NCI-H69 (cell line): ENCODE measurements around the gene SCGB3A2.

Experiments used
- DNase-seq: peaks from one replicate; lab custom pipeline; 2025; lab: John Stamatoyannopoulos, UW

SCGB3A2 gene, protein sequence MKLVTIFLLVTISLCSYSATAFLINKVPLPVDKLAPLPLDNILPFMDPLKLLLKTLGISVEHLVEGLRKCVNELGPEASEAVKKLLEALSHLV

GRCh38 chr5:147878066-147878759, at the start of gene SCGB3A2:
SCGB3A2 (plus strand) TSS chr5:147878711; CDS start chr5:147878804, 93 bp downstream.
- no peak for DNase-seq

DNA sequence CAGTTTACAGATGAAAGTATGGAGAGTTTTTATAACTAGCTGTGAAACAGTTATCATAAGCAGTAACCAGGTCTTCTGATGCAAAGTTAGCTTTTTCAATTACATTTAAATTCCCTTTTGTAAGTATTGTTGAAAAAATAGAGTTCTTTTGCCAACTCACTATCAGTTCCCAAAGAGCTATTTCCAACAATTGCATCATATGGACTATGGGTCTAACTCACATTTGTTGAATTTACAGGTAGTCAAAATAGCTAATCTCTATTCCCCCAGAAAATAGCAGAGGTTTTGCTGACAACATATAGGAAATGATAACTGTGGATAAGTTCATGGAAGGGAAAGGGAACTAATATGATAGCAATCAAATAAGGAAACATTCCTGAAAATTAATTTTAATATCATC, 48.5 kb upstream of the SCGB3A2 start:
- peak; percentile 24 for DNase-seq

DNA sequence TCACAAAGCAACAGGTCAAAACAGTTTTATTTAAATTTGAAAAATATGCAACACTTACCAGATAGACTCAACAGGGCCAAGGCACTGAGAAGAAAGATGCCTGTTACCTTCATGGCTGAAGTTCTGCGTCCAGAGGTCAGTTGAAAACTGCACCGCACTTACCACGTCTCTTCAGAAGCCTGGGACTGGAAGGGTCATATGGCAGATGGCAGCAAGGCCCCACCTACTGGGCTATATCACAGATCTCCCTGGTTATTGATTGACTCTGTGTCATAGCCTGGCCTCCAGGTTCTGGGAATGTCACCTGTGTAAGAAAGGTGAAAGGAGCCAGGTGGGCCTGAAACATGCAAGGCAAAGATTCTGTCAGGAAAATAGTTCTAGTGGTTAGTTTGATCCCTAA, 47.0 kb upstream of the SCGB3A2 start, which contains the start of gene SPINK1:
Gene SPINK1, minus strand, starts transcription at position 207 of the 400 bp plus-strand sequence. Its CDS starts 94 bp downstream, at position 113.
- no peak for DNase-seq

GRCh38 chr5:147832541-147832940, 46.0 kb upstream of the SCGB3A2 start:
- no peak for DNase-seq

DNA sequence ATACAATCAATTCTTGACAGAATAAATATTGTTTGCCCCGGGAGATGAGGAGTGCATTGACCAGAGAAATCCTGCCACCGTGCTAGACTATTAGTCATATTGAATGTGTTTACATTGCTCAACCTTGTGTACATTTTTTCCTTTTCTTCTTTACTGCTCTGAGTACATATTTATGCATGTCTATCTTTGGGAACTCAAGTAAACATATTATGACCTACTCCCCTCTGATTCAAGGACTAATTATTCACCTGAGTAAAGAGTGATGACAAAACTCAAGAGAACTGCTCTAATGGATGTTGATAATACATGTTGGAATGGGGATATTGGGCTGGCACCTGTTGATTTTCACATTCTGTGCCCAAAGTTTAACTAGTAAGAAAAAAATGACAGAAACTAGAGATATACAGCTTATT, 43.1 kb upstream of the SCGB3A2 start:
- DNase-seq, result peak; percentile 91

DNA sequence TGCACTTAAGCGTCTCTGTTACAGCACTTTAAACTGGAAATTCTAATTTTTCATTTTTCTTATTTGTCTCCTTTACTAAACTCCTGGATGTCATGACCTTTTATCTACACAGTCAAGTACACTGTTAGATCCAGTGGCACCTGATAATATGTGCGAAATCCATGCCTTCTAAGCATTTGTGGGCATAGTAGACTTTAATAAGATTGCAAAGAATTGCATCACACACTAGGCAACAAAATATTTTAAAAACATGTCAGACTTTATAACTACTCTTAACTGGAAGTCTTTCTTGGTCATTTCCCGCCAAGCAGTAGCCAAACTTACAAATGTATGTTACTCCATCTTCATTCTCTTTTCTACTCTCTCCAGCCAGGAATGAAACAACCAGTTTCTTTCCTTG, 42.1 kb upstream of the SCGB3A2 start:
- DNase-seq, result no peak

DNA sequence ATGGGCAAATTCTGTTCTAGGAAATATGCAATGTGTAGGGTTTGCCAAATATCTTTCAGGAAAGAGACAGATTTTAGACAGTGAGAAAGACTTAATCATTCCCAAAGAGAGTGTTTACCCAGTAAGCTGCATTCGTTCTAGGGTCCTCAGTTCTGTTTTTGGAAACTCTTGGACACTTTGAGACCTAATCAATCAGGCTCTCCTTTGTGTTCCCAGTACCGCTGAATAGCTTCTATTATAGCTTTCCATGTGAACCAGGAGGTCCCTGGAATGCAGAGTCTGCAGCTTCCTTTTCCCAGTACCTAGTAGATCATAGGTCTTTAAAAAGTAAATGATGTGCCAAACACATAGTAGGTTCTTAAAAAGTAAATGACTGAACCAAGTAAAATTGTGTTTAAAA, 35.6 kb upstream of the SCGB3A2 start:
- DNase-seq, result no peak

- no peak for DNase-seq
Measured at GRCh38 chr5:147844846-147845245, 33.7 kb upstream of the SCGB3A2 start.

DNA sequence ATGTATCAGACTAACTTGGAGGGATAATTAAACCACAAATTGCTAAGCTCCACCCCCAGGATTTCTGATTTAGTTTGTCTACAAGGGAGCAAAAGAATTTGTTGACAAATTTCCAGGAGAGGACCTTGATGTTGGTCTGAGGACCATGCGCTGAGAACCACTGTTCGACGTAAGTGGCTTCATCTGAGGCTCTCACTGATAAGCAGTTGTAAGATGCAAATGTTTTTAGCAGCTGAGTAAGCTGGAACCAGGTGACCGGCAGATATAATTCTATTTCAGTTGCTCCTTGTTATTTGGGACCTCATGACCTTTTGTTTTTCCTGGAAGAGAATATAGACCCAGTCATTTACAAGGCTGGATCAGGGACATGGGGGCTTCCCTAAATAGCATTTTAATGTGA, 32.9 kb upstream of the SCGB3A2 start:
- no peak for DNase-seq

DNA sequence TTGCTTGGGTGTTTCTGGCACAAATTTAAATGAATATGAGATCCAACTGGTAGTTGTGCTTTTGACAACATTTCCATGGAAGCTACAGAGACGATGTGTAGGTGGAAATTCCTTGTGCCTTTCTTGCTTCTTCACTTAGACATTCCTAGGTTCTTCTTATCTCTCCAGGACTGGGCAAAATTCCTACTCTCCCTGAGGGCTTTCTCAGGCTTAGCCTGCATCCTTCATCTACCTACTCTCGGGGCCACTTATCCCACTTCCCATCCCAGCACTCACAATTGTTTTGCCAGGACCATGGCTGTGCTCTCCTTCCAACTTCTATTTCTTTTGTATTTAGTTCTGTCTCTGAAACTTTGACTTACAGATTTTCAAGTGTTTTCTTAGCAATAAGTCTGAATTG, 29.3 kb upstream of the SCGB3A2 start:
- no peak for DNase-seq

- no peak for DNase-seq
Measured at GRCh38 chr5:147851578-147851977, 26.9 kb upstream of the SCGB3A2 start.

GRCh38 chr5:147852365-147852764, 26.1 kb upstream of the SCGB3A2 start:
- no peak for DNase-seq

DNA sequence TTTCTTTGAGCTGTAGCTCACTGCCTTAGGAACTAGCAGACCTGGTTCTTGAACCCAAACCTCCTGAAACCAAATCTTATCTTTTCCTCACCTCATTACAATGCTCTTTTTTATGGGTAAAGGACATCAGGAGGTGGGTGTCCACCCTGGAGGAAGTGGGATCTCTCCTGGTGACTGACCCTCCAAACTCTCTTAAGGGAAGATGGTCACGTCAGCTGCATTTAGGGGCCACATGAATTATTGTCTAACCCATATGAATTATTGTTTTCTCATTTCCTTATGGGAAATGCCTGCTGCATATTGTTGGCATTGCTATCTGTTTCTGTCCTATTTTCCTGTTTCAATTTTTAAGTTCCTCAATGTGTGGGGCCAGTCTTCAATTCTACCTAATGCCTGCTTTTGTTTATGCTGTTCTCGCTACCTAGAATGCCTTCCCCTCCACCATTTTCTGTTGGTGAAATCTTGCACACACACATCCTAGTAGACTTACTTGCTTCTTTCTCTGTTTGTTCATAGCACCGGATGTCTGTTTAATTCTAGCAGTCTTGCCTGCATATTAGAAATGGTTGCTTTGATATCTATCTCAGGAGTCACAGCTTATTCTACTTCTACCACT, 25.0 kb upstream of the SCGB3A2 start:
- DNase-seq, result no peak

GRCh38 chr5:147854331-147854730, 24.2 kb upstream of the SCGB3A2 start:
- DNase-seq, result no peak

DNA sequence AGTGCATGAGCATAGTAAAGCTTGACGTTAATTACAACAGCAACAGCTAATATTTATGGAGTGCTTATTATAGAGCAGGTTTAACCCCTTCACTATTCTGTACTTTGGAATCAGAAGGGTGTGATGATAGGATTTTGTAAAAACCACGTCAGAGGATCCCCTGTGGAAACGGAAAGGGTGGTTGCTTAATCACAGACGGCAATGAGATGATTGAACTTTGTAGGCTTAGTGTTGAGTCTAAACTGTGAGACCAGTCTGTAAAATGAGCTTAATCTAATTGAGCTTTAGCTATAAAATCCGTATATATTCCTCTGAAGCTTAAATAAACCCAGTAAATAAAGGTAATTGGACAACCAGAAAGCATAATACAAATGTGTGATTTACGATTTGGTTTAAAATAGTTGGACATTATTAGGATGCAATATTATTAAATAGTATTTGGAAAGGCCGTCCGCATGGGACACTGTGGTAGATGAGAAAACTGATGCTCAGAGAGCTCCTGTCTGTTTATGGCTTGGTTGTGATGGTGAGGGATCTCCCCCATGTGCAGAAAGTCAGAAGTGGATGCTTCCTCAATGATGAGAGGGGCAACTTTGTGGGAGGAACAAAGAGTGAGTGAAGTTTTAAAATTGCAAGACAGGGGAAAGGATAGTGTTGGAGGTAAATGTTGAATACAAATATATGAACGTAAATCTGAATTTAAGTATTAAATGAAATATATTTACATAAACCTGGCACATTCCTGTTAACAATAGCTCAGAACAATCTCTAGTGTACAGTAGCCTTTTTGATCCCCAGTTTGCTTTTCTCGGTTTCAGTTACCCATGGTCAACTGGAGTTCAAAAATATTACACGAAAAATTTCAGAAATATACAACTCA, 23.4 kb upstream of the SCGB3A2 start:
- DNase-seq, result no peak

- DNase-seq, result no peak
Measured at GRCh38 chr5:147855774-147856069, 22.8 kb upstream of the SCGB3A2 start.

DNA sequence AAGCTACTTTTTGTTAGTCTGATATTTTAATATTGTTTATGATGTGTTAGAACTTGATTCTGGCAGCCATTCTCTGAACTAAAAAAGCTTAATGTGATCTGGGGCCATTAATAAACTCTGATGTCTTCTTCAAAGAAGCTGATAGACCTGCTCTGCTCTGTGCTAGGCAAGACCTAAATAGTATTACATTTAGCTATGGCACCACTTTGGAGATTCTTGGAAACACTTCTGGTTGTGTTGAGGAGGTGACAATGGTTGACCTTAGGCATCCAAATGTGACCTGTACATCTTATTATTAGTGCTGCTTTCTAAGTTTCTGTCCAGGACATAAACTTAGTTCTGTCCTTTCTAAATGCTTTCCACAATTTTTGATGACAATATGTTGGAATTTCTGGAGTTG, 21.7 kb upstream of the SCGB3A2 start:
- DNase-seq, result no peak

DNA sequence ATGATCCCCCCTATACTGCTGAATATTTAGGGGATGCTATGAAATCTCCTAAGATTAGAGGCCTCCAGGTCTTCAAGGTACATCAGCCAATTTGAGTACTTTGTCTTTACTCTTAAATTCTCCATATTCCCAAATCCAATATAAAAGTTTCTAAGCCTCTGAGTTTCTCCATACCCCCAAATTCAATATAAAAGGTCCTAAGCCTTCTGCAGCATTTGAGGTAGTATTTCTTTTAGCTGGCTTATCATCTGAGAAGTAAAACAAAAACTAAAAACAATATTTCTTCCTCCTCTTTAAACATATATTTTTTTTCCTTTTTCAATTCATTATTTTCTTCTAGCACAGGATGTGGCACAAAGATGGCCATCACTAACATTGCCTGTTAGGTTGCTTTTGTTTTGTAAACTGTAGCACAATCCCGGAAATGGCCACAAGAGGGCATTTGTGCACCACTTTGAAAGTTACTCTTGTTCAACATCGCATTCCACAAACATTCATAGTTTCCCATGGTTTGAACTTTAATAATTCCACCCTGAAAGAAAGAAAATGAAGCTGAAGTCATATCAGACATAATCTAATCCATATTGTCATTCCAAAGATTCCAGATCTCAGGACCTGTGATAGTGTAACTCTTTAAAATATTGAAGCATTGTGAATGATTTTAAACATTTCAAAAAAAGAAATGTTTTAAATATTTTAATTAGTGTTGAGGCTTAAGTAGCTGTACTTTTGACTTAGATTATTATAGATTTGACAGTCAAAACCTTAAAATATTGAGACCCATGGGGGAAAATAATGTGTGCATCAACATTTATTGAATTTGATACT, 21.0 kb upstream of the SCGB3A2 start:
- peak; percentile 80 for DNase-seq

DNA sequence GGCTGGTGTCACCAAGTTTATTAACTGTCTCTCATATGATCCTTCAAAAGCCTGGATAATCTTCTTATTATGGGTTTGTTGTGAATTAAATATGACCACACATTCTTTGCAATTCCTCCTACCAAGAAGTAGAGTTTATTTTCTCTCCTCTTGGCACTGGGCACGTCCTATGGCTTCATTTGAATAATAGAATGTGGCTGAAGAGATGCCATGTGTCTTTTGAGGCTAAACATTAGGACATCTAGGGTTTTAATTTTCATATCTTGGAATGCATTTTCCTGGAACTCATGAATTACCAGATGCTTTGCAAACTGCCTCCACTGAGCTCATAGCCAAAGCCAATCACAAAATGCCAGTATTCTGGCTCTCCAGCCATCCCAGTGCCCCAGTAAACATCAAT, 19.9 kb upstream of the SCGB3A2 start:
- DNase-seq, result no peak

DNA sequence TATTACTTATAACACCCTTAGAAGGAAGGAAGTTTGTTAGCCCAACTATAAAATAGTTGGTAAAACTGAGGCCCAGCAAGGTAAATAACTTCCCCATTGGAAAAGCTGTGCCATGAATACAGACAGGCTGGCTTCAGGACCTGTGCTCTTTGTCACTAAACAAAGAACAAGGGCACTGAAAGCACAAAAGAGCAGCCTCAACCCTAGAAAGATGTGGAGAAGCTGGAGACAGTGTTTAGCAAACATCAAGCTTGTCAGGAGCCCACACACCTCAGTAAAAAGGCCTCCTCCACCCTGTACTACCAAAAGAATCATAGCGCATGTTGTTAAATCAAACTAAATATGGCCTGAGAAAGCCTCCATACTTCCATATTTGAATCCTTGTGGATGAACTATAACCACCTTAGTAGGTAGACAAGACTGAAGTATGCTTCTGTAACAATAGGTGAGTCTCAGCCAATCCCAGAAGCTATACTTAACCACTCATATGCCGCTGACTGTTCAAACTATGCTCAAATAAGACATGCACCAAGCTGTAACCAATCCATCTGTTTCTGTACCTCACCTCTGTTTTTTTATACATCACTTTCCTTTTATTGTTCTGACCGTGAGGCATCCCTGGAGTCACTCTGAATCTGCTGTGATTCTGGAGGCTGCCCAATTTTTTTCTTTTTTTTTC, 18.4 kb upstream of the SCGB3A2 start:
- DNase-seq, result peak; percentile 99

GRCh38 chr5:147860641-147861025, 17.9 kb upstream of the SCGB3A2 start:
- DNase-seq, result peak; percentile 99
